NB4 (cell line): ENCODE measurements around the gene CILP2.

Experiments used
- DNase-seq: peaks from one replicate; pipeline ENCODE4 v3.0.0; 2010; ENCODE audit warnings: low read depth
- H3K4me3 ChIP-seq: one replicate; pipeline ENCODE4 v1.5.1; 2011; ENCODE audit warnings: mild to moderate bottlenecking, low read depth, low read length, moderate library complexity
- CTCF ChIP-seq: IDR thresholded peaks from one replicate; pipeline ENCODE4 v1.5.1; 2012; ENCODE audit warnings: low read depth, low read length
- MAX ChIP-seq: IDR thresholded peaks from 2 replicates; pipeline ENCODE4 v1.6.1; 2011; ENCODE audit warnings: low read depth, low read length
- MYC ChIP-seq: IDR thresholded peaks from 2 replicates; pipeline ENCODE4 v1.6.1; 2011; ENCODE audit warnings: low read depth, low read length
- POLR2A ChIP-seq: IDR thresholded peaks from 2 replicates; pipeline ENCODE4 v1.6.1; 2011; ENCODE audit warnings: mild to moderate bottlenecking; ENCODE audit not compliant: insufficient read length; ENCODE audit errors: extremely low read depth

CILP2 gene

GRCh38 chr19:19514881-19515641 is 23.0 kb upstream of the CILP2 start, which contains the start of gene TSSK6:
Gene TSSK6 (minus strand): TSS chr19:19515548. CDS start chr19:19515427, 121 bp downstream.
- no peak for DNase-seq
- TF ChIP-seq POLR2A (no peak), MYC (no peak), CTCF (no peak), MAX (no peak)
- peak within 1 kb of the TSS; percentile 83 for H3K4me3 ChIP-seq

- H3K4me3 ChIP-seq: peak within 1 kb of the TSS; percentile 83
- TF ChIP-seq MAX (peak; percentile 58), CTCF (no peak), POLR2A (peak; percentile 92), MYC (peak; percentile 83)
These were observed 22.2 kb upstream of the CILP2 start, which contains the start of gene NDUFA13 for GRCh38 chr19:19515642-19516519. Gene NDUFA13 (plus strand): TSS chr19:19516225. CDS start chr19:19516239, 14 bp downstream.

GRCh38 chr19:19517235-19517619 is 20.8 kb upstream of the CILP2 start:
- H3K4me3 ChIP-seq: peak overlapping the region; percentile 83
- DNase-seq: no peak
- TF ChIP-seq POLR2A (no peak), CTCF (no peak), MAX (no peak), MYC (no peak)

More at GRCh38 chr19:19515642-19516519, 22.2 kb upstream of the CILP2 start, which contains the start of gene NDUFA13:
- peak; percentile 95 for DNase-seq

GRCh38 chr19:19520989-19521388 is 17.1 kb upstream of the CILP2 start:
- no peak for DNase-seq
- no peak overlapping the region for H3K4me3 ChIP-seq
- TF ChIP-seq CTCF (no peak), MAX (no peak), MYC (no peak), POLR2A (no peak)

GRCh38 chr19:19523177-19523576 is 14.9 kb upstream of the CILP2 start:
- TF ChIP-seq CTCF: no peak
- TF ChIP-seq MYC: no peak
- no peak for TF ChIP-seq MAX
- TF ChIP-seq POLR2A: no peak
- DNase-seq: no peak
- no peak overlapping the region for H3K4me3 ChIP-seq
